ENCODE measurements around the gene RNLS. TPM values are rescaled to one million over a fixed set of nuclear protein-coding genes. Genes with fewer than 3 reads are reported as not detected.

Gene RNLS
- total and polyA plus RNA-seq, 2 of the 4 experiments (the other 2 are of a cell fraction) = 4.5 to 7.0 TPM

DNA sequence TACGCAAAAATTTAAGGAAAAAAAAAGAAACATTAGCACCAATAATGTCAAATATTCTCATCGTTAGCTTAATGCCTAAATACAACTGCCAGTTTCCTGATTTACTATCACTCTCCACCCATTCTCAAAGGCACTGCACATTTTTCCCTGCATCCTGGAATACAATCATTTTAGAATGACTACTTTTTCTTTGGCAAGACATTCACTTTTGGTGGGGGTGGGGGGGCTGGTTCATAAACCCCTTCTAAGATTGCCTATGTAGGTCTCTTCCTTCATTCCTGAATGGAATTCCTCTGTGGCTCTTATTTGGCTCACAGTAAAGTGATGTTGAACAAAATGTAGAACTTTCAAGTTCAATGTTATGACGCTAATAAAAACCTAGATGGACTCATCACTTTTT is 74.3 kb downstream of the RNLS start:
- Histone ChIP-seq H3K27me3 (ENCODE audit: control insufficient read depth, insufficient read depth, low read length) (no peaks in the 10 kb centered on the region), H3K18ac (ENCODE audit: low read depth, low read length) (no peak overlapping the region), H3K36me3 (ENCODE audit: control insufficient read depth, insufficient read depth, low read length) (no peaks in the 10 kb centered on the region), H4K20me1 (ENCODE audit: insufficient read depth, low read length) (no peaks in the 10 kb centered on the region), H3K9me1 (ENCODE audit: insufficient read depth, low read length) (no peaks in the 10 kb centered on the region), H2AFZ (replicated peaks; ENCODE audit: low read length, poor library complexity) (no peak overlapping the region), H2BK5ac (ENCODE audit: low read depth, low read length, poor library complexity, severe bottlenecking) (no peak overlapping the region), H4K5ac (ENCODE audit: low read depth, low read length) (no peak overlapping the region), H3K27ac (ENCODE audit: insufficient read depth, low read length) (no peak overlapping the region), H3K4me1 (ENCODE audit: control insufficient read depth, insufficient read depth, low read length) (no peaks in the 10 kb centered on the region), H4K91ac (ENCODE audit: insufficient read depth, low read depth, low read length) (no peak overlapping the region), H4K8ac (ENCODE audit: low read depth in 2 of 2, low read length in 2 of 2) (no peak overlapping the region), H3K9me3 (ENCODE audit: control insufficient read depth, insufficient read depth, low read length) (no peaks in the 10 kb centered on the region), H2BK120ac (ENCODE audit: low read depth, low read length) (no peak overlapping the region), H2AK5ac (ENCODE audit: low read depth, low read length) (no peak overlapping the region), H3K9ac (ENCODE audit: low read depth, low read length) (no peak overlapping the region), H3K4ac (ENCODE audit: low read depth, low read length) (no peak overlapping the region), H3K56ac (ENCODE audit: extremely low read depth, insufficient read depth, low read length) (no peak overlapping the region), H2BK15ac (ENCODE audit: low read depth, low read length) (no peak overlapping the region), H3K79me1 (ENCODE audit: low read depth in 1 of 2, low read length in 2 of 2) (no peaks in the 10 kb centered on the region), H3K23ac (ENCODE audit: low read depth, low read length) (no peak overlapping the region), H2AK9ac (replicated peaks; ENCODE audit: low read depth, low read length, poor library complexity) (no peak overlapping the region), H2BK20ac (ENCODE audit: low read depth, low read length) (no peak overlapping the region), H3K14ac (replicated peaks; ENCODE audit: low read depth, low read length) (no peak overlapping the region), H3K4me3 (ENCODE audit: insufficient read depth, low read depth, low read length) (no peak overlapping the region), H3K4me2 (ENCODE audit: low read depth, low read length) (no peak overlapping the region)
- no peak for DNase-seq
- ChIA-PET CTCF (no interaction called here), POLR2A (ENCODE audit: unreplicated experiment) (no interaction called here)
- ATAC-seq (ENCODE audit: low read depth) = no peak
- no TSS peak for BruUV-seq (replicated peaks)
- in situ Hi-C loops (cut with MboI; ENCODE audit: low sequenced_read_pairs) = no loop called here
- dilution Hi-C loops (cut with HindIII; ENCODE audit: low sequenced_read_pairs, unreplicated experiment) = no loop called here
- TF ChIP-seq RFX5 (IDR thresholded peaks at IDR 0.05; ENCODE audit: low read depth, low read length) (no peak), RCOR1 (IDR thresholded peaks at IDR 0.05; ENCODE audit: insufficient replicate concordance, low read length) (no peak), CHD1 (IDR thresholded peaks at IDR 0.05; ENCODE audit: low read depth, low read length) (no peak), MAFK (IDR thresholded peaks at IDR 0.05; ENCODE audit: low read depth, low read length) (no peak), NFE2L2 (IDR thresholded peaks at IDR 0.05; ENCODE audit: low read depth, low read length) (no peak), BHLHE40 (IDR thresholded peaks at IDR 0.05; ENCODE audit: low read depth, low read length) (no peak)
- intact Hi-C loops (cut with micrococcal nuclease) = no loop called here
- WGBS, 2 experiments (ENCODE audit: extremely low coverage in 2 of 2, insufficient read length in 1 of 2) = no CpG with 5 or more reads among the region's 3 CpGs

All from IMR-90 (cell line).